ENCODE measurements around the gene DAO. TPM values are rescaled to one million over a fixed set of nuclear protein-coding genes. Genes with fewer than 3 reads are reported as not detected.

The DAO gene
- total and polyA plus RNA-seq, 12 donors: not detected

DNA sequence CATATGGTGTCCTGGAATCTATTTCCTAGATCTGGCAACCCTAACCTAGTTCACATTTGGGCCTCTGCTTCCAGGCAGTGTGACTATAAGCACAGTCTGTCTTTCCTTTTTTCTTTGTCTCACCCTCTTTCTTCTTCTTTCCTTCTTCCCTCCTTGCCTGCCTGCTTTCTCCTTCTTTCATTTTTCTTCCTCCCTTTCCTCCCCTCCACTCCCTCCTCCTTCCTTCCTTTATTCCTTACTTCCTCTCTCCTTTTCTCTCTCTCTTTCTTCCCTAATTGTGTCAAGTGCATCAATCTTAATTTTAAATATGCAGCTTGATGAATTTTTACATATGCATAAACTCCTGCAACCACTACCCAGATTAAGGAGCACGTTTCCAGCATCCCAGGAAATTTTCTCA, 4.6 kb upstream of the DAO start:
- 22 to 37% (median 31%) methylated on average over 1 of the region's 1 CpG for WGBS, 4 donors
- Histone ChIP-seq H3K27me3 (no peaks in the 10 kb centered on the region), H3K36me3 (replicated peaks in 1 of 2) (no peaks in the 10 kb centered on the region), H3K9me3 (replicated peaks in 1 of 3) (no peaks in the 10 kb centered on the region), H3K27ac (no peak overlapping the region), H3K4me1 (replicated peaks in 1 of 2) (no peaks in the 10 kb centered on the region), H3K4me3 (no peak overlapping the region)
- no peak for DNase-seq
- TF ChIP-seq POLR2A (IDR thresholded peaks at IDR 0.05): no peak
- TF ChIP-seq, protein P1, sequence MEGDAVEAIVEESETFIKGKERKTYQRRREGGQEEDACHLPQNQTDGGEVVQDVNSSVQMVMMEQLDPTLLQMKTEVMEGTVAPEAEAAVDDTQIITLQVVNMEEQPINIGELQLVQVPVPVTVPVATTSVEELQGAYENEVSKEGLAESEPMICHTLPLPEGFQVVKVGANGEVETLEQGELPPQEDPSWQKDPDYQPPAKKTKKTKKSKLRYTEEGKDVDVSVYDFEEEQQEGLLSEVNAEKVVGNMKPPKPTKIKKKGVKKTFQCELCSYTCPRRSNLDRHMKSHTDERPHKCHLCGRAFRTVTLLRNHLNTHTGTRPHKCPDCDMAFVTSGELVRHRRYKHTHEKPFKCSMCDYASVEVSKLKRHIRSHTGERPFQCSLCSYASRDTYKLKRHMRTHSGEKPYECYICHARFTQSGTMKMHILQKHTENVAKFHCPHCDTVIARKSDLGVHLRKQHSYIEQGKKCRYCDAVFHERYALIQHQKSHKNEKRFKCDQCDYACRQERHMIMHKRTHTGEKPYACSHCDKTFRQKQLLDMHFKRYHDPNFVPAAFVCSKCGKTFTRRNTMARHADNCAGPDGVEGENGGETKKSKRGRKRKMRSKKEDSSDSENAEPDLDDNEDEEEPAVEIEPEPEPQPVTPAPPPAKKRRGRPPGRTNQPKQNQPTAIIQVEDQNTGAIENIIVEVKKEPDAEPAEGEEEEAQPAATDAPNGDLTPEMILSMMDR (IDR thresholded peaks at IDR 0.05): no peak
- intact Hi-C loops (cut with DNase I): no loop called here

DNA sequence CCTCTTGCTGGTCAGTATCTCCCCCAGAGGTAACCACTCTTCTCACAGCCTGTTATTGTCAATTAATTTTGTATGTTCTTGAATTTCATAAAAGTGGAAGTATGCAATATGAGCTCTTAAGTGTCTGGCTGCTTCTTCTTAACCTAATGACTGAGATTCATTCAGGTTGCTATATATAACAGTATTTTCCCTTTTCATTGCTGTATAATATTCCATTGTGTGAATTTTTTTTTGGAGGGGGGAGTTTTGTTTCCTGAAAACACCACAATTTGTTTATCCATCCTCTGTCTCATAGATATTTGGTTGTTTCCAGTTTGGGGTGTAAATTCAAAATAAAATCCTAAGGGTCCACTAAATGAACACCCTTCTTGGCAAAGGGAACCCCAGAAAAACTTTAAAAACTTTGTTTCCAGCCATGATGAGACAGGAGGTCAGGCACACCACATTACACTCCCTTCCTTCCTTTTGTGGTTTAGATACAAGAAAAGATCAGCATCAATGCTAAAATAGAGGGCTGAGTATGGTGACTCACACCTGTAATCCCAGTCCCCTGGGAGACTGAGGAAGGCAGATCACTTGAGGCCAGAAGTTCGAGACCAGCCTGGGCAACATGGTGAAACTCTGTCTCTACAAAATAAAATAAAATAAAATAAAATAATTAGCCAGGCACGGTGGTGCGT, 4.1 kb upstream of the DAO start:
- Histone ChIP-seq H3K27me3 (no peaks in the 10 kb centered on the region), H3K4me1 (replicated peaks in 1 of 2) (no peaks in the 10 kb centered on the region), H3K4me3 (no peak overlapping the region), H3K27ac (no peak overlapping the region), H3K9me3 (replicated peaks in 1 of 3) (no peaks in the 10 kb centered on the region), H3K36me3 (replicated peaks in 1 of 2) (no peaks in the 10 kb centered on the region)
- WGBS, 4 donors: 72 to 85% (median 75%) methylated on average over 3 of the region's 3 CpGs
- no peak for DNase-seq
- intact Hi-C loops (cut with DNase I): no loop called here
- TF ChIP-seq POLR2A (IDR thresholded peaks at IDR 0.05): no peak
- TF ChIP-seq, protein P1 (IDR thresholded peaks at IDR 0.05): no peak

DNA sequence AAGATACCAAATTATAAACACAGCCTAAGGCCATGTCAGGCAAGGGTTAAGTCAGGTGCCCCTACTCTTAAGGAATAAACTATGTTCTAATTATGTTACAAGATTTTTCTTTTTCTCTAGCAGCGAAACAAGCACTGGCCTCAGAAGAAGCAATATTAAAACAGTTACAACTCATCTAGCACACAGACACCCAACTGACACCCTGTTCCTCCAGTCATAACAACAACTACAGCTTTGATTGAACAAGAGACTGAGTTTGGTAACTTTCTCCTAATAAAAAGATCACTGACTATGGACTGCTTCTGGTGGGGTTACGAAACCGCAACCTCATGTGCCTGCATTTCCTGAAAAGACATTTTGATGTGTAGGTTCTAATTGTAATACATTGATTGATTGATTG, 3.3 kb upstream of the DAO start:
- Histone ChIP-seq H3K27ac (no peak overlapping the region), H3K4me3 (no peak overlapping the region), H3K9me3 (replicated peaks in 1 of 3) (no peaks in the 10 kb centered on the region), H3K36me3 (replicated peaks in 1 of 2) (no peaks in the 10 kb centered on the region), H3K4me1 (replicated peaks in 1 of 2) (no peaks in the 10 kb centered on the region), H3K27me3 (no peaks in the 10 kb centered on the region)
- intact Hi-C loops (cut with DNase I): no loop called here
- TF ChIP-seq, protein P1 (IDR thresholded peaks at IDR 0.05): no peak
- TF ChIP-seq POLR2A (IDR thresholded peaks at IDR 0.05): no peak
- 74 to 88% (median 85%) methylated on average over 3 of the region's 3 CpGs for WGBS, 4 donors
- DNase-seq: no peak

DNA sequence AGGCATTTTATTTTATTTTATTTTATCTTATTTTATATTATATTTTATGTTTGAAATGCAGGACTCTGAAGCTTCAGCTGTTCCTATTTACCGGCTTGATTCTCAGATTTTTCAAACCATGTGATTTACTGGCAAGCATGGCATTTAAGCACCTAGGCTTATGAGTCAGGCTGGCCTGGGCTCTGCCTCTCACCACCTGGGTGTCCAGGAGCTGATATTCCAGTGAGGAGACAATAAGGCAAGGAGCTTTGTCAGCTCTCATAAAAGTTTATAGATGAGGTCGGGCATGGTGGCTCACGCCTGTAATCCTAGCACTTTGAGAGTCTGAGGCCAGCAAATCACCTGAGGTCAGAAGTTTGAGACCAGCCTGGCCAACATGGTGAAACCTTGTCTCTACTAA, 2.1 kb downstream of the DAO start:
- no peaks in the 10 kb centered on the region for H3K4me1 ChIP-seq (replicated peaks in 1 of 2)
- H3K27ac ChIP-seq: no peak overlapping the region
- no peak overlapping the region for H3K4me3 ChIP-seq
- no peaks in the 10 kb centered on the region for H3K36me3 ChIP-seq (replicated peaks in 1 of 2)
- DNase-seq: no peak
- no peaks in the 10 kb centered on the region for H3K27me3 ChIP-seq
- TF ChIP-seq, protein P1 (IDR thresholded peaks at IDR 0.05): no peak
- no peak for TF ChIP-seq POLR2A (IDR thresholded peaks at IDR 0.05)
- 75 to 86% (median 80%) methylated on average over 3 of the region's 3 CpGs for WGBS, 4 donors
- H3K9me3 ChIP-seq (replicated peaks in 1 of 3): no peaks in the 10 kb centered on the region
- intact Hi-C loops (cut with DNase I): no loop called here
